ENCODE measurements around the gene ZNF311.

Gene ZNF311

DNA sequence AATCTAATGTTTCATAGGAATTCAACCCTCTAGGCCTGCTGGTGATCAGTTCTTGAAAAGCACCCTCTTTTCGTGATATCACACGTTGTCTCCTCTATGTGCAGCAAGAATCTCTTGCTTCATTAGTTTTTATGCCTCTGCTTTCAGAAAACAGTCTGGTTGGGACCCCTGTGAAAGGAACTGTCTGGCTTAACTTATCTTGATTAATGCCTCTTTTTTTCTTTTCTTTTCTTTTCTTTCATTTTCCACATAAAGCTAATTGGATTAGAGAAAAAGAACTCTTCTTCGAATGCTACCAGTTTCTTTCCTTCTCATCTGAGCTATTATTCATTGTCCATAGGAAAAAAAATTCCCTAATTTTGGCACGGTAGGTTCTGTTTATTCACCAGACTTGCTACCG, 21.3 kb downstream of the ZNF311 start:
- TF ChIP-seq, protein P1, sequence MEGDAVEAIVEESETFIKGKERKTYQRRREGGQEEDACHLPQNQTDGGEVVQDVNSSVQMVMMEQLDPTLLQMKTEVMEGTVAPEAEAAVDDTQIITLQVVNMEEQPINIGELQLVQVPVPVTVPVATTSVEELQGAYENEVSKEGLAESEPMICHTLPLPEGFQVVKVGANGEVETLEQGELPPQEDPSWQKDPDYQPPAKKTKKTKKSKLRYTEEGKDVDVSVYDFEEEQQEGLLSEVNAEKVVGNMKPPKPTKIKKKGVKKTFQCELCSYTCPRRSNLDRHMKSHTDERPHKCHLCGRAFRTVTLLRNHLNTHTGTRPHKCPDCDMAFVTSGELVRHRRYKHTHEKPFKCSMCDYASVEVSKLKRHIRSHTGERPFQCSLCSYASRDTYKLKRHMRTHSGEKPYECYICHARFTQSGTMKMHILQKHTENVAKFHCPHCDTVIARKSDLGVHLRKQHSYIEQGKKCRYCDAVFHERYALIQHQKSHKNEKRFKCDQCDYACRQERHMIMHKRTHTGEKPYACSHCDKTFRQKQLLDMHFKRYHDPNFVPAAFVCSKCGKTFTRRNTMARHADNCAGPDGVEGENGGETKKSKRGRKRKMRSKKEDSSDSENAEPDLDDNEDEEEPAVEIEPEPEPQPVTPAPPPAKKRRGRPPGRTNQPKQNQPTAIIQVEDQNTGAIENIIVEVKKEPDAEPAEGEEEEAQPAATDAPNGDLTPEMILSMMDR (IDR thresholded peaks at IDR 0.05; ENCODE audit: low read depth, low read length, missing control alignments), result no peak
- in situ Hi-C loops (cut with HindIII; ENCODE audit: low sequenced_read_pairs), result no loop called here
- no peak for DNase-seq (ENCODE audit: low read depth)
- no peak overlapping the region for H3K4me3 ChIP-seq (ENCODE audit: low read depth, low read length)

DNA sequence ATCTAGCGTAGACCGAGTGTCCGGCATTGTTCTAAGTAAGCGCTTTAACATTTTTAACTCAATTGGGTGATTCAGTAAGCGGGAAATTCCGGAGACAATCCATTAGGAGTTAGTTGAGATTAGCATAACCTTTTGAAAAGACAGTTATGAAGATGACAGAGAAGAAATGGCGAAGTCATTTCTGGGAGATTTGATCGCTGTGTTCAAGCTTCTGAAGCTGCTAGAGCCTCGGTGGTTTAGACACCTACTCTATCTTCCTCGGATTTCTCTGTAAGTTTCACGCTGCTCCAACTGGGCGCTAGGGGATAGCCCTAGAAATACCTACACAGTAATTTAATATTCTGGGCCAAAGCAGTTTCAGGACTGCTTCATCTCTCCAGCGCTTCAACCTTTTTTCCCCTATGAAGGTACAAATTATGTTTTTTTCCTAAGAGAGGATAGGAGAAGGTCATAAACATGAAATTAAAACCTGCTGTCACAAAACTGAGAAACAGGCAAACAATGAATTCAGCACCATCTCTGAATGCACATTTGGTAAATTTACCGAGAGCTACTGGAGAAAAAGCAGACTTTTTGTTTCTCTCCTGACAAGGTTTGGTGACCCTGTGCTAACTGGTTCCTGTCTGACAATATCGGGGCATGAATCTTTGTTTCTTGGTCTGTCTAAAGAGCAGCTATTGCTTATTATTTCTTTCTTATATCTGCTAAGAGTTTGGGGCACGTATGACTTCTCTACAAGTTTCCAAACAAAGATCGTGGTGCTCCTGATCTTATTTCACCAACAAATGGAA, 22.4 kb downstream of the ZNF311 start:
- DNase-seq (ENCODE audit: low read depth), result peak; percentile 31
- in situ Hi-C loops (cut with HindIII; ENCODE audit: low sequenced_read_pairs), result no loop called here
- peak overlapping the region; percentile 60 for H3K4me3 ChIP-seq (ENCODE audit: low read depth, low read length)
- TF ChIP-seq, protein P1 (IDR thresholded peaks at IDR 0.05; ENCODE audit: low read depth, low read length, missing control alignments), result peak; percentile 40

DNA sequence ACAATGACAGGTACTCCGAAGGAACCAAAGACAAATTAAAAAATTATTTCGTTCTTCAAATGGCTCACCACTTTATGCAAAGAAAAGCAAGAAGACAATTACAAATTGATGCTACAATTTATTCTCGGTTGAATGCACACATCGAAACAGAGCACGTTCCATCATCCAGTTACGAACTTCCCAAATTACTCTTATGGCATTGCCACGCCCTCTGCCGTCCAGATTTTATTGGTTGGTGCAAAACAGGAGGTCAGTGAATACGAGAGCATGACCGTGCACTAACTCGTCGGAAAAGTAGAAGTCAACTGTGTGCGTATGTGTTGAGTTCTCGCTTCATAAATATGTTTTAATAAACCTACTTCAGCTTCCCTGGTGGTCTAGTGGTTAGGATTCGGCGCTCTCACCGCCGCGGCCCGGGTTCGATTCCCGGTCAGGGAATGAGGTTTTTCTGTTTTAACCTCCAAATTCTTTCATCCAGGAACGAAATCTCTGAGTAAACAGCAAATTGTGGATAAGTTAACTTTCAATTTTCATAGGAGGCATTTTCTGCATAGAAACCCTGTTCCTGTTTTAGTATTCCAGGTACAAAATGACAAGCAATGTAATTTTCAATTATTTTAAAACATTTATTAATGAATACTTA, 23.2 kb downstream of the ZNF311 start:
- DNase-seq (ENCODE audit: low read depth), result peak; percentile 84
- TF ChIP-seq, protein P1 (IDR thresholded peaks at IDR 0.05; ENCODE audit: low read depth, low read length, missing control alignments), result no peak
- peak overlapping the region; percentile 60 for H3K4me3 ChIP-seq (ENCODE audit: low read depth, low read length)
- in situ Hi-C loops (cut with HindIII; ENCODE audit: low sequenced_read_pairs), result no loop called here

DNA sequence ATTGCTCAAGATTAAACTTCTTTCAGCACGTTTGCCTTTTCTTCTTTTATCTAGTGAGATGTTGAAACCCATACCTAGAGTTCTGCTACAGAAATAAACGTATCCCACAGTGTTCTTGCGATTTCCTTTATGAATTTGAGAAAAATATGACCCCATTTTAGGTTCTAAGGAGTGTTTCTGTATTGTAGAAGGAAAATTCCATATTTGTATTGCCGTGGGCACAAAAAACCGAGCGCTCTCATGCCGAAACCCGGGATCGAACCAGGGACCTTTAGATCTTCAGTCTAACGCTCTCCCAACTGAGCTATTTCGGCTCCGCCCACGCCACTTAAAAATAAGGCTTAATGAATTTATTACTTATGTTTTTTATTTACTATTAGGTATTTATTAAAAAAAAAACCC, 23.7 kb downstream of the ZNF311 start:
- in situ Hi-C loops (cut with HindIII; ENCODE audit: low sequenced_read_pairs), result no loop called here
- peak overlapping the region; percentile 60 for H3K4me3 ChIP-seq (ENCODE audit: low read depth, low read length)
- DNase-seq (ENCODE audit: low read depth), result peak; percentile 48
- TF ChIP-seq, protein P1 (IDR thresholded peaks at IDR 0.05; ENCODE audit: low read depth, low read length, missing control alignments), result no peak

DNA sequence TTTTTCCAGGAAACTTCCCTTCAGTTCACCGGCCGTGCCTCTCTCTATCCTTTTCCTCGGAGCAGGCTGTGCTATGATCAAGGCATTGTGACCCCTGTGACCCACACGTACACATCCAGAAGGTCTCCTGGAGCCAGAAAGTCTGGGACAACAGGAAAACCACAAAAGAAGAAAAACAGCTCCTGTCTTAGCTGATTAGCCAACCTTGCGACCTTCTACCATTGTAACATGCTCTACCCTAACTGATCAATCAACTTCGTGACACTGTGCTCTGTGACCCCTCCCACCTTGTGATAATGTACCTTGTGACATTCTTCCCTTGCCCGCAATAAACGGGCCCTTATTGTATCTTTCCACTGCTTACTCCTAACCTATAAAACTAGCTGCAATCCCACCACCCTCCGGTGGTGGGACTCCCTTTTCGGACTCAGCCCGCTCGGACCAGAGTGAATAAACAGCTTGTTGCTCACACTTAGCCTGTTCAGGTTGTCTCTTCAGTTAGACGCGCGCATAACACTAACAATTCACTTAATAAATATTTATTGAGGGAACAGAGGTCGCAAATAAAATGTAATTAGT, 24.2 kb downstream of the ZNF311 start:
- peak; percentile 72 for DNase-seq (ENCODE audit: low read depth)
- in situ Hi-C loops (cut with HindIII; ENCODE audit: low sequenced_read_pairs), result no loop called here
- TF ChIP-seq, protein P1 (IDR thresholded peaks at IDR 0.05; ENCODE audit: low read depth, low read length, missing control alignments), result peak; percentile 58
- H3K4me3 ChIP-seq (ENCODE audit: low read depth, low read length), result peak overlapping the region; percentile 60

DNA sequence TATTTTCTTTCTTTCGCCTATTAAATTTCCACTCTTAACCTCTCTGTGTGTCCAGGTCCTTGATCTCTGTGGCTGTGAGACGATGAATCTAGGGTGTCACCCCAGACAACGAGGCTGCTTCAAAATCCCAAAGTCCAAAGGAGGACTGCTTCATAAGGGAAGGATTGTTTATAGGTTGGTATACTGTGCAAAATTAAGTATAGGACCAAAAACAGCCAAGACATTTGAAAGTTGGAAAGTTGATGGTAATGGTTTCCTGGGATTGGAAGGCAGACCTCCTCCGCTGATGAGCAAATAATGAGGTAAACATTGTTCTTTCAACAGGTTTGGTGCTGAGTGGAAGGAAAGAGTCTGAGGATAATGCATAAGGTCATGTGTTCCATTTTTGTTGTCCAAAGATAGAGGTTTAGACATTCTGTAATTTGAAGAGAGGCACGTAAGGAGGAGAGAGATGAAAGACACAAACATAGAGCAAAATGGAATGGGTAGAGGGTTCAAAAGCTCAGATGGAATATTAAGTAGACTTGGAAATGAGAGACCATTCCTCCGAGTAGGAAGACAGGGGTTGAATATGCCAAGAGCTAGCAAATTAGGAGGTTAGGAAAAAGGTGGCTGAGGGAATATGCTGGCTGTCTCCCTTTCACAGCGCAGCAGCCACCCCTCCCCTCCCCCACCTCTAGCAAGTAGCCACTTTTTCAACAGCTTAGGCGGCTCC, 24.8 kb downstream of the ZNF311 start:
- H3K4me3 ChIP-seq (ENCODE audit: low read depth, low read length), result peak overlapping the region; percentile 60
- no peak for DNase-seq (ENCODE audit: low read depth)
- TF ChIP-seq, protein P1 (IDR thresholded peaks at IDR 0.05; ENCODE audit: low read depth, low read length, missing control alignments), result no peak
- in situ Hi-C loops (cut with HindIII; ENCODE audit: low sequenced_read_pairs), result no loop called here

Data from astrocyte of the cerebellum (primary cell).